GM21515 (cell line): ENCODE data around the gene SLC16A1.
A peak's percentile ranks its signal among the peaks of the same experiment; 100 is the strongest.
"Not testable (repeated sequence)": the region's sequence is repeated elsewhere in the genome, so short reads cannot be mapped to it uniquely, and the experiment has no call there.

Source experiments
- ATAC-seq: cut with Tn5 transposase; IDR thresholded peaks from one replicate; pipeline ENCODE4 v1.9.1; 2021; ENCODE audit not compliant: unreplicated experiment

Gene SLC16A1

GRCh38 chr1:112971006-112971405 is 15.0 kb upstream of the SLC16A1 start:
- ATAC-seq, result no peak

- no peak for ATAC-seq
Observed at GRCh38 chr1:112964347-112964746, 8.4 kb upstream of the SLC16A1 start.

DNA sequence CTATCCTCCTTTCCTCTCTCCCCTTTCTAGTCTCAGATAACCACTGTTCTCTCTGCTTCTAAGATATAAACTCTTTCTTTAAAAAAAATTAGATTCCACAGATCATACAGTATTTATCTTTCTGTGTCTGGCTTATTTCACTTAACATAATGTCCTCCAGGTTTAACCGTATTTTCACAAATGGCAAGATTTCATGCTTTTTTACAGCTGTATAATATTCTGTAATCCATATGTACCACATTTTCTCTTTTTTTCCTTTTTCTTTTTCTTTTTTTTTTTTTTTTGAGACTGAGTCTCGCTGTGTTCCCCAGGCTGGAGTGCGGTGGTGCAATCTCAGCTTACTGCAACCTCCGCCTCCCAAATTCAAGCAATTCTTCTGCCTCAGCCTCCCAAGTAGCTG is 5.1 kb upstream of the SLC16A1 start:
- ATAC-seq, result no peak

GRCh38 chr1:112960384-112960783 is 4.4 kb upstream of the SLC16A1 start:
- ATAC-seq, result no peak

DNA sequence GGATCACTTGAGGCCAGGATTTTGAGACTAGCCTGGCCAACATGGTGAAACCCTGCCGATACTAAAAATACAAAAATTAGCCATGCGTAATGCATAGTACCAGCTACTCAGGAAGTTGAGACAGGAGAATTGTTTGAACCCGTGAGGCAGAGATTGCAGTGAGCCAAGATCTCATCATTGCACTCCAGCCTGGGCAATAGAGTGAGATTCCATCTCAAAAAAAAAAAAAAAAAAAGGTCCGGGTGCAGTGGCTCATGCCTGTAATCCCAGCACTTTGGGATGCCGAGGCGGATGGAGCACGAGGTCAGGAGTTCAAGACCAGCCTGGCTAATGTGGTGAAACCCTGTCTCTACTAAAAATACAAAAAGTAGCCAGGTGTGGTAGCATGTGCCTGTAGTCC is 2.2 kb upstream of the SLC16A1 start:
- not testable (repeated sequence) for ATAC-seq

- peak; percentile 46 for ATAC-seq
Observed at GRCh38 chr1:112957133-112957812, 1.3 kb upstream of the SLC16A1 start.

- ATAC-seq, result peak; percentile 3
Observed at GRCh38 chr1:112956544-112957132, 642 bp upstream of the SLC16A1 start.

DNA sequence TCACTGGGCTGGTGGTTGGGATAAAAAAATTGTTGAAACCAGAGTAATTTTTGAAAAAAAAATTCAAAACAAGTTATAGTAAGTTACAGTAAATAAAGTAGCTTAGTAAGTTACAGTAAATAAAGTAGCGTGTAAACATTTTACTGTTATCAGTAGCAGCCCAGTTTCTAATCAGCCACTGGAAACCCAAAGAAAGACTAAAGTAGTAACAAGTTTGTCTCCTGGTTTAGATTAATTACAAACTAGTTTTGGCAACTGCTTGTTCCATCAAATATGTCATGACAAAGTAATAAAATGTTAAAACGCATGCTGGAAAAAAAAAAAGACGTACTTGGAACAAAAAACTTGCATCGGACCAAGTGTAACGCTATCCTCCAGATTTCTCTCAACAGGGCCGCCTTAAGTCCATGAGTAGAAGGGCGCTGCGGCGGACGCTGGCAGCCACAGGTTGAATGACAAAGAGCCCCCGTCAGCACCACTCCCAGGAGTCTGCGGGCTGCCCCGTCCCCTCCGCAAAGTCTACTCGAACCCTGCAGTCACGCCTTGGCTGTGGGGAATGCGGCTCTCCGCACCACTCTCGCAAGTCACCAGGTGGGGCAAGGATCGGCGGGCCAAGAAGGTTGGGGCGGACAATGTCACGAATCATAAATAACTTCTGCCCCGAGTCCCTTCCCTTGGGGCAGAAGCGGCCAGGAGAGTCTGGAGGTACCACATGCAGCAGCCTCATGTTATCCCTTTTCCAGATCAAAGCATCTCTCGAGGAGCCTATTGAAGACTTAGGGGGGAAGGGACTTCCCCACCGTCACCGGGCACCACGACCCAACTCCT is 837 bp downstream of the SLC16A1 start:
- peak; percentile 19 for ATAC-seq

DNA sequence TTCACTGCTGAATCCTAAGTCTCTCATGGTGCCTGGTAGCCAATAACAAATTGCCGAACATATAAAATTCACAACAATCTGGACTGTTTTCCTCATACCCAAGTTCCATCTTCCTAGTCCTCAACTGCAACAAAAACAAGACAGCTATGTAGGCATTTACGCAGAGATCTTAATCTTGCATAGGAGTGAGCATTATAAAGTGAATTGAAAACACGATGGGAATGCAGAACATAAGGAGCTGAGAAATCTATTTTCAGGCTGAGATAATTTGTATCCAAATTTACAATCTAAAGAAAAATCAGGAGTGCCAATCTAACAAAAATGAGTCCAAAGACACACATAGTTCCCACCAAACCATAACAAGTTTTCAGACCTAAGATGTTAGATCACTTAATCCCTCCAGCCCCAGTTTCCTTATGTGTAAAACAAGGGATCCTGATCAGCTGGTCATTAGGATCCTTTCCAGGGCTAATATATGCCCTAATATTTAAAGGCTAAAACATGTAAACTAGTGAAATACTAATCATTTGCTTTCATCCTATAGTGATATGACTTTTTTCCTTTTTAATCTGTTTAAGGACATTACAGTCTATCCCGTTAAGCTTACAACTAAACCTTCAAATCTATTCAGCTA is 1.9 kb downstream of the SLC16A1 start:
- no peak for ATAC-seq

DNA sequence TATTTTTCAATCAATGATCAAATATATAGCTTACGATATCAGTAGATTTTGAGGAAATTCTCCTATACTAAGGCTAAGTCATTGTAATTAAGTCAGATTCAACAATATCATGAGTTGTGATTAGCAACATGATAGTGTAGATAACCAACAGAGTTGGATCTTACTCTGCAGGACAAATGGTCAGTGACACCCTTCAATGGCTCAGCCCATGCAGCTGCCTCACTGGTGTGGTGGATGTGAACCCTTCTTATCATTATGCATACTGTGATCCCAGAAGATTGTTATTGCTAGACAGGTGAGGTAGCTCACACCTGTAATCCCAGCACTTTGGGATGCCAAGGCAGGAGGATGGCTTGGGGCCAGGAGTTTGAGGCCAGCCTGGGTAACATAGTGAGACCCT is 5.6 kb downstream of the SLC16A1 start:
- no peak for ATAC-seq

GRCh38 chr1:112946683-112947082 is 9.3 kb downstream of the SLC16A1 start:
- ATAC-seq, result no peak

DNA sequence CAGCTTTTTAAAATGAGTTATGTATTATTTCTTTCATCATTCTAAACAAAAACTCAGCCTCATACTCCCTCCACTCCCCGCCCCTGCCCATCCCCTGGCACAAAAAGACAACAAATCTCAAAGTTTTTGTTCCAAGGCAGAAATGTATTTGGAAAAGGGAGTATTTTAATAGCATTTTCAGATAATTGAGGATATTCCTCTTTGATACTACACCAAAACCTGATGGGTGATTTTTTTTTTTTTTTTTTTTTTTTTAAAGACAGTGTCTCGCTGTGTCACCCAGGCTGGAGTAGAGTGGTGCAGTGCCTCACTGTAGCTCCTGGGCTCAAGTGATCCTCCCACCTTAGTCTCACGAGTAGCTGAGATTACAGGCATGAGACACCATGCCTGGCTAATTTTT is 16.2 kb downstream of the SLC16A1 start:
- no peak for ATAC-seq

DNA sequence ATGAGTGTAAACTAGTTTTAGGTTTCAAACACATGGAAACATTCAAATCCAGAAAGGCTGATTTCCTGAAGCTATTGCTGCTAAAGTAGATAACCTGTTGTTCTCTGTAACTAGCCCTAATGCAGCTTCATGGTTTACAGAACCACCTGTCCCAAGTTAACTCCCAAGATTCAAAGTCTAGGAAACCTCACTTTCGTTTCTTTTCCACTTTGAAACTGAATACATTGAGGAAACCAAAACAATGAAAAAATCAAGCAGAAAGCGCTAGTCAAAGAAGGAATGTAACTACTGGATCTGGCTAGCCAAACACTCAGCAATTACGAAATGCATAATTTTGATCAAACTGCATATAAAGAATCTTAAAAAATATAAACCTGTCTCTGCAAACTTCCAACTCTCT is 17.8 kb downstream of the SLC16A1 start:
- ATAC-seq, result no peak

DNA sequence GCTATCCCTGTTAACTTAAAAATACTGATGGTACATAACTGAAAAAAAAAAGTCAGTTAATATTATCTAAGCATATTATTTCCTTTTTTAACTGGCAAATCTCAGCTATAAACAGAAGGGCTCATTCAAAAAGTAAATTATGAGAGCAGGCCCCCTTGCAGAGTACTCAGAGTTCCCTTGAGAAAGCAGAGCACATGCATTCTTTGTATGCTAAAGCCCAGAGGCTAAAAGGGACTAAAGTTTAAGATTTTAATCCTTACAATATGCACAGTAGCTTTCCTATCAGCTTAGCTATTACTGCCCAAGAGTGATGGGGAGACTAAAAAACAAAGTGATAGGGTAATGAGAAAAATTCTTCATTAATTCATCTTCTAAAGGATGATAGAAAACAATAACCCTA is 18.5 kb downstream of the SLC16A1 start:
- ATAC-seq, result no peak

DNA sequence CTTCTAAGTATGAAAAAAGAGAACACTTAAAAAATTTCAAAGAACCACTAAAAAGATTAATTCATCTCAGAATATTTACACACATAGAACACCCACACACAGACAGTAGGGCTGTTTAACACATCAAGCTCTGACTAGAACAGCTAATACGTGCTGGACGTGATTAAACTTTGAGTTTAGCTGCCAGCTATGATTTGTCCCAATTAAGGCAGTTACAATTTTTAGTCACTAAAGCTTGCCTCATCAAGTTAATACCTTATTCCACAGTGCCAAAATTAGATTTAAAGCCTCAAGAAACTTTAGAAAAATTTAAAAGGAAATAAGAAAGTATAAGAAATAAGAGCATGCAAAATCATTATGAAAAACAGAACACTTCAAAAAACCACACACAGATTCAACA is 18.9 kb downstream of the SLC16A1 start:
- no peak for ATAC-seq

DNA sequence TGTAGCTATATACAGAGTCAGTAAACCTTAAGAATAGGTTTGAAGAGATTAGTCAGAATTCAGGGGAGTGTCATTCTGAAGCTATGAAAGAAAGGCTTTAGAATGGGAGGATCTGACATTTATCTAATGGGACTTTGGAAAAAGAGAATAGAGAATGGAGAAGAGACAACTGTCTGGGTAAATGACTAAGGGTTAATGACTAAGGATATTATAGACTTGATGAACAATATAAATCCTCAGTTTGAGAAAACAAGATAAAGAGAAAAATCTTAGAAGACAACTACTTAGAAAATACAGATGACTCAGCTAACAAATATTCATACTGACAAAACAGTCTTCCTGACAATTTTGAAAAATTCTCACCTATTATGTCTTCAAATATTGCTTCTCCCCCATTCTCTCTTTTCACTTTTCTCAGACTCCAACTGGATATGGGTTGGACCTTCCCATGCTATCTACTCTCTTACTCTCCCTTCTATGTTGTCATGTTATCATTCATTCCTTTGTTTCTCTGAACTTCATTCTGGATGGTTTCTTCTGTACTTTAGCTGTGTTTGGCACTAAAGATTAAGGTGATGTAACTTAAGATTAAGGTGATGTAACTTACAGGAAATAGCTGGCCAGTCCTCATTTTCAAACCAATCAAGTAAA is 20.4 kb downstream of the SLC16A1 start:
- no peak for ATAC-seq

DNA sequence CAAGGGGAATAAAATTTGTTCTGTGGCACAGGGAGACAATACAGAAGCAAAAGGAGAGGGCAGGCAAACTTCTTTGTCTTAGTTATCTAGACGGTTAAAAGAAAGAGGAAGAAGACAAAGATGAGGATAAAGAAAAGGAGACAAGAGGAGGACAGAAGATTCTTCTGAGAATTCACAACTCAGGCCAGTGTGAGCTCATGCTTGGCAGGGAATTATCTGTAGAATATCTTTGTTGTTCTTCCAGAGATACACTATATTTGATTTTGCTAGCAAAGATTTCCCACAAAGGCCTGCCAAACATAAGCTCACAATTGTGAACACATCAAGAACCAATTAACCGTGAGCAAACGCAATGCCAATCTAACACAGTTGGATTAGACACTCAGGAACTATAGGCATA is 21.4 kb downstream of the SLC16A1 start:
- ATAC-seq, result no peak

- no peak for ATAC-seq
Observed at GRCh38 chr1:112933820-112934571, 22.0 kb downstream of the SLC16A1 start.

DNA sequence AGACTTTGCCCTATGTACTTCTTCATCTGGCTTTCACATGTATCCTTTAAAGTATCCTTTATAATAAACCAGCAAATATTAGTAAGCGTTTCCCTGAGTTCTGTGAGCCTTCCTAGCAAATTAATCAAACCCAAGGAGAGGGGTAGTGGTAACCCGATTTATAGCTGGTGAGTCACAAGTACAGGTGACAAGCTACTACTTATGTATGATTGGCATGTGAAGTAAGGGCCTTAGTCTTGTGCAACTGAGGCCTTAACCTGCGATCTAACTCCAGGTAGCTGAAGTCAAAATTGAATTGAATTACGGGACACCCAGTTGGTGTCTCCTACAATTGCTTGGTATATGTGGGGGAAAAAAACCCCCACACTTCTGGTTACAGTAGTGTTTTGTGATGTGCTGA is 26.0 kb downstream of the SLC16A1 start:
- ATAC-seq, result no peak

GRCh38 chr1:112927462-112927990 is 28.5 kb downstream of the SLC16A1 start:
- no peak for ATAC-seq
